Activated T-cell treated with anti-CD3 and anti-CD28 coated beads, Interleukin-2, amount 50 U/mL, for 4 hours (primary cell): ENCODE measurements around the gene CYBA. TPM values are rescaled to one million over a fixed set of nuclear protein-coding genes. Genes with fewer than 3 reads are reported as not detected.

Experiments
- ATAC-seq, 2 donors: fragments of 200-7000 bp; cut with Tn5 transposase; one replicate each; pipeline ENCODE4 v1.10.0; 2021
- DNase-seq: peaks from one replicate; pipeline ENCODE4 v3.0.0-alpha.2; 2020
- H3K27me3 Mint-ChIP-seq: one replicate; pipeline ENCODE4 v1.8.0; 2021; ENCODE audit warnings: low read depth, mixed read lengths
- H3K36me3 Mint-ChIP-seq: one replicate; pipeline ENCODE4 v1.8.0; 2022; ENCODE audit warnings: mixed read lengths; ENCODE audit not compliant: insufficient read depth
- H3K4me1 Mint-ChIP-seq: one replicate; pipeline ENCODE4 v1.8.0; 2021; ENCODE audit warnings: low read depth, mixed read lengths
- H3K4me3 Mint-ChIP-seq: one replicate; pipeline ENCODE4 v1.8.0; 2021; ENCODE audit warnings: mild to moderate bottlenecking, moderate library complexity, mixed read lengths
- H3K9me3 Mint-ChIP-seq: one replicate; pipeline ENCODE4 v1.8.0; 2021; ENCODE audit warnings: mixed read lengths
- total RNA-seq, 3 donors: library from RNA; stranded (reverse); gene quantifications; one replicate each; pipeline ENCODE4 v1.2.1, GENCODE V29; 2021

Gene CYBA
- total RNA-seq, 3 donors from 2014 or later: 110 to 147 (median 117) TPM

GRCh38 chr16:88691129-88691813, 40.4 kb upstream of the CYBA start:
- DNase-seq (no peak), ATAC-seq (no peak)
- Mint-ChIP-seq H3K27me3 (no peaks in the 10 kb centered on the region), H3K9me3 (no peaks in the 10 kb centered on the region), H3K4me1 (peaks cover 46% of the 10 kb centered on the region), H3K36me3 (no peaks in the 10 kb centered on the region), H3K4me3 (no peak overlapping the region)

DNA sequence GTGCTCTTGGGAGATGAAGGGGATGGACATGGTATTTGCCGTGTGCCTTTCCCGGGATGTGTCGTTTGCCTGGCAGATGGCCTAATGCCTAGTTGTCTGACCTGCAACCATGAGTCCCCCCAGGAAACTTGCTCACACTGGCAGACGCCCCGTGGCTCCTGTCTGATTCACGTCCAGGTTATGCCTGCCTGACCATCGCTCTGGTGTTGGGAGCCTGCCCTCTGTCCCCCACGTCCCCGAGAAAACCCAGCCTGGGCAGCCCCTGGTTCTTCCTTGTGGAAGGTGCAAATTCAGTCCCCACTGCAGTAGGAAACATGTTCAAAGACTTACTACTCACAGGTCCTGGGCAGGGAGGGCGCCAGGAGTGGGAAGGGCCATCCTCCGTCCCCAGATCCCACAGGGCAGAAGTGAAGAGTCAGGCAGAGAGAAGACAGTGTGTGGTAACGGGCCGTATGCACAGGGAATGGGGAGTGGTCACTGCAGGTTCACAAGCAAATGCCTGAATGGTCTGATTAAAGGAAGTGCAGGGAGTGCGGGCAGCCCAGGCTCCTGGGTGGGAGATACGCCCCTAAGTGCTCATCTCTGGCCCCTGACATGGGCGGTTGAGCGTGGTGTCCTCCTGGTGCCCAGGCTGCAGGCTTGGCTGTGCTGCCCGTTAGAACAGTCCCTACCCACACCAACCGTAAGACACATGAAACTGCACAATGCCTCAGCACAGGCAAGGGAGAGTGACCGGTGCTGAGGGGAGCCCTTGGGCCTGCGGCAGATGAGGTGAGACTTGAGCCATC, 39.7 kb upstream of the CYBA start:
- Mint-ChIP-seq H3K9me3 (no peaks in the 10 kb centered on the region), H3K4me1 (peaks cover 46% of the 10 kb centered on the region), H3K36me3 (no peaks in the 10 kb centered on the region)

GRCh38 chr16:88688013-88688778, 37.3 kb upstream of the CYBA start:
- peaks cover 64% of the 10 kb centered on the region for H3K4me1 Mint-ChIP-seq
- H3K27me3 Mint-ChIP-seq: no peaks in the 10 kb centered on the region
- DNase-seq: no peak
- H3K36me3 Mint-ChIP-seq: no peaks in the 10 kb centered on the region
- ATAC-seq: no peak
- no peak overlapping the region for H3K4me3 Mint-ChIP-seq
- H3K9me3 Mint-ChIP-seq: no peaks in the 10 kb centered on the region

More for the DNA sequence above, 39.7 kb upstream of the CYBA start:
- no peaks in the 10 kb centered on the region for H3K27me3 Mint-ChIP-seq
- no peak for ATAC-seq
- DNase-seq: no peak
- peak overlapping the region; percentile 20 for H3K4me3 Mint-ChIP-seq

- H3K4me1 Mint-ChIP-seq: peaks cover 61% of the 10 kb centered on the region
- ATAC-seq (no peak), DNase-seq (no peak)
- H3K27me3 Mint-ChIP-seq: no peaks in the 10 kb centered on the region
- H3K9me3 Mint-ChIP-seq: no peaks in the 10 kb centered on the region
- H3K36me3 Mint-ChIP-seq: no peaks in the 10 kb centered on the region
- no peak overlapping the region for H3K4me3 Mint-ChIP-seq
Measured at GRCh38 chr16:88687676-88688012, 36.8 kb upstream of the CYBA start.

- ATAC-seq (no peak), DNase-seq (no peak)
- Mint-ChIP-seq H3K4me1 (peaks cover 61% of the 10 kb centered on the region), H3K36me3 (no peaks in the 10 kb centered on the region), H3K4me3 (no peak overlapping the region), H3K9me3 (no peaks in the 10 kb centered on the region), H3K27me3 (no peaks in the 10 kb centered on the region)
Measured at GRCh38 chr16:88687254-88687576, 36.4 kb upstream of the CYBA start.

DNA sequence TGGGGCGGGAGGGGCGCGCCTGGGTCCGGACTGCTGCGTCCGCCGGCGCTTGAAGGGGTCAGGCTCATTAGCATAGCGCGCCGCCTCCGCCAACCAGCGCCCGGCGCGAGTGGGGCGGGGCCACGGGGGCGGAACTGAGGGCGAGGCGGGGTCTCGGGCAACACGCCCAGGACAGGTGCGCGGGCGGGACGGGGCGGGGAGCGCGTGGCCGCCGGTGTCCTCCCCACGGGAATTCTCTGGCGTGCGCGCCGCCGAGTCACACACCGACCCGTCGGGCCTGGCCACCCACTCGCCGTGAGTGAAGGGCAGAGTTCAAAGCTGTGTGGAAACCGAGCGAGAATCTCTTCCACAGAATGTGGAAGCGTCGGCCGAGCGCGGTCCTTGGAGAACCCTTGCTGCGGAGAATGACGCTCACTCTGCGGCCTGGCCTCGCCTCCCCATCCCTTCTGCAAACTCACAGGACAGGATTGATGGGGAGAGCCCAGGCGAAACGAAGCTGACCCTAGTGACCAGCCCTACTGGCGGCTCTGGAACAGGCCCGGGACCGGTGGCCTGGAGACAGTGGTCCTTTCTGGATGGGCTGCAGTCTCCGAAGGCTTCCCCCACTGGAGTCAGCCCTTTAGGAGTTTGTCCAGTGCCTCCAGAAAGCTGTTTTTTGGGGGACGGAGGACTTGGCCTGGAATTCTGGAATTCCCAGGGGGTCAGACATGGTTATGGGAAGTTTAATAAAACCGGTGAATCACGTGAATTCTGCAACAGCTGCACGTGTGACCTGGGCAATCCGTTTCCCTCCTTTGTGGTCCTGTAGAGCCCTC, 35.8 kb upstream of the CYBA start, which contains the start of gene SNAI3:
Gene SNAI3 (minus strand): TSS at position 69 of the 815 bp plus-strand sequence. CDS start 101 bp downstream, outside the sequence.
- peaks cover 61% of the 10 kb centered on the region for H3K4me1 Mint-ChIP-seq
- H3K9me3 Mint-ChIP-seq: no peaks in the 10 kb centered on the region
- peak; percentile 84 for DNase-seq
- peak; percentile 76 to 79 for ATAC-seq
- H3K36me3 Mint-ChIP-seq: no peaks in the 10 kb centered on the region
- peak within 1 kb of the TSS; percentile 81 for H3K4me3 Mint-ChIP-seq
- H3K27me3 Mint-ChIP-seq: no peaks in the 10 kb centered on the region

DNA sequence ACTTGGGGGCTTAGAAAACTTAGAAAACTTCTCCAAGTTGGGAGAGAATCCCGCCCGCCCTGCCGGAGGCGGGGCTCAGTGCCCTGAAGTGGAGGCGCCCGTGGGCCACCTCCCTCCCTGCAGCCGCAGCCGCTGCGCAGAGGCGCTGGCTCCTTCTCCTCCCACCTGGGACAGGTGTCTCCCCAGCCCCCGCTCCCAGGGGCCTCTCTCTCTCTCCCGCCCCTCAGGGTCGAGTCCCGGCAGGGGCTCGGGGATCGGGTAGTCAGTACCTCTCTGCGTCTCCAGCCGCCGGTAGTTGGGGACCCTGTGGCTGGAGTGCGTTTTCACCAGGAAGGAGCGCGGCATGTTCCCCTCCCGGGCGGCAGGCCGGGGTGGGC, 35.2 kb upstream of the CYBA start:
- Mint-ChIP-seq H3K4me1 (peaks cover 61% of the 10 kb centered on the region), H3K9me3 (no peaks in the 10 kb centered on the region), H3K36me3 (no peaks in the 10 kb centered on the region), H3K27me3 (no peaks in the 10 kb centered on the region), H3K4me3 (peak overlapping the region; percentile 81)
- DNase-seq (peak; percentile 43), ATAC-seq (peak; percentile 38 to 42)

DNA sequence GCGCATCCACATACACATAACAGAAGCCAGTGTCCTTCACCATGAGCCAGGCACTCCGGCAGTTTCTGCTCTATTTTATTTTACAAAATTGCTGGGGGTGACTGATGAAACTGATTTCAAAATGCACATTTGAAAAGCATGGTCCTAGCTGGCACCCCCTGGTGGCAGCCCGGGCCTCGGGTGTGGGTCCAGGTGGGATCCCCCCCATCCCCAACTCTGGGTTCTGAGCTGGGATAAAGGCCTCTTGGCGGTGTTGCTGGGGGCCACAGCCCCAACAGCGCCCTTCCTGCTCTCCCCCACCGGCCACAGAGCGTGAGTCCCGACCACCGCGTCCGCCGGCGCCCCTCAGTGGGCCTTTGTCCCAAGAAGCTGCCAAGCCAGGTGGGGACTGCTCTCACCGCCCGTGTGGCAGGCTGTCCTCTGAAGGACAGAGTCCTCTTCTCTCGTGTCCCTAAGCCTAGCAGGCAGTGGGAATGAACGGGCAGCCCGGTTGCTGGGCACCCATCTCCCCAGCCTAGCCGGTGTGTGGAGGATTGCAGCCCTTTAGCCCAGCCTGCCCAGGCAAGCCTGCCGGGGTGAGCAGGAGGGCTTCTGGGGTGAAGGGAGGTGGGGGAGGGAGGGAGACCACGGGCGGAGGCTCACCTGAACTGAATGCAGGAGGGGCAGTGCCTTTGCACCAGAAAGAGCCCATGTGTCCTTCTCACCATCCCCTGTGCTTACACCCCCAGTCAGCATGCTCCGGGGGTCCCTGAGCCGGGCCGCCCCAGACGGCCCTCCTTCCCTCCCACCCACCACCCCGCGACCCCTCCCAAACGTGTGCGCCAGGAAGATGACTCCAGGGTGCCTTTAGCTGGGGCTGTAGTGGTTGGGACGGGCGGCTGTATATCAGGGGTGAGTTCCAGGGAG, 34.6 kb upstream of the CYBA start:
- DNase-seq: peak; percentile 62
- Mint-ChIP-seq H3K27me3 (no peaks in the 10 kb centered on the region), H3K4me1 (peaks cover 59% of the 10 kb centered on the region), H3K4me3 (peak overlapping the region; percentile 81), H3K9me3 (no peaks in the 10 kb centered on the region), H3K36me3 (no peaks in the 10 kb centered on the region)
- peak in 1 of 2 donors; percentile 21 for ATAC-seq

- no peak for DNase-seq
- peaks cover 57% of the 10 kb centered on the region for H3K4me1 Mint-ChIP-seq
- H3K9me3 Mint-ChIP-seq: no peaks in the 10 kb centered on the region
- no peaks in the 10 kb centered on the region for H3K27me3 Mint-ChIP-seq
- ATAC-seq: no peak
- H3K4me3 Mint-ChIP-seq: peak overlapping the region; percentile 57
- no peaks in the 10 kb centered on the region for H3K36me3 Mint-ChIP-seq
Measured at GRCh38 chr16:88684569-88685155, 33.8 kb upstream of the CYBA start.

DNA sequence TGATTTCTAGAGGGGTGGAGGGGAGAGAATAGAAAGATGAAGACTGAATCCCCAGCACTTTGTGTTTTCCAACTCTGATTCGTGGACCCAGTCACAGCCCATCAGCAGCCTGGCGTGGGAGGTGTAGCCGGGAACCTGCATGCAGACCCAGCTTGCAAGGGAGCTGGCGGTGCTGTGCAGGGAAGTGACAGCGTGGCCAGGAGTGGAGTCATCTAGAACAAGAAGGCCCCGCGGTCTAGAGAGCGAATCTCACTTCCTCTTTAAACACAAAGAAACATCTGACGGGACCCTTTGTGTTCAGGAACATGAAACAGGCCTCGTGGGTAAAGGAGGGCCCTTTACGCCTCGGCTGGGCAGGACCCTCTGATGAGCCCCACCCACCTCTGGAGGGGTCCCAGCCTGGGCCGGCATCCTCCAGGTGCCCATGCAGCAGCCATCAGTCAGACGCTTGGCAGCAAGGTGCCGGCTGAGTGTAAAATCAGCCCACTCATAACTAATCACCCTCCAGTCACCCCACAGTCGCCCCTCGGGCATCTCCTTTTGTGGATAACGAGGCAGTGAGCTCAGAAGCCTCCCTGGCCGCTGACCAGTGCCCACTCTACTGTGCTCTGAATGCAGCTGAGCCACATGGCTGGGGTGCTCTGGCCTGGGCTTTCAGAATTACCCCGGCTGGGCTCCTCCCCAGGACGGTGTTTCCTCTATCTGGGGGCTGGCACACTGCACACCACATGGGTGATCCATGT, 31.0 kb upstream of the CYBA start:
- Mint-ChIP-seq H3K4me3 (peak overlapping the region; percentile 59), H3K27me3 (no peaks in the 10 kb centered on the region)

DNA sequence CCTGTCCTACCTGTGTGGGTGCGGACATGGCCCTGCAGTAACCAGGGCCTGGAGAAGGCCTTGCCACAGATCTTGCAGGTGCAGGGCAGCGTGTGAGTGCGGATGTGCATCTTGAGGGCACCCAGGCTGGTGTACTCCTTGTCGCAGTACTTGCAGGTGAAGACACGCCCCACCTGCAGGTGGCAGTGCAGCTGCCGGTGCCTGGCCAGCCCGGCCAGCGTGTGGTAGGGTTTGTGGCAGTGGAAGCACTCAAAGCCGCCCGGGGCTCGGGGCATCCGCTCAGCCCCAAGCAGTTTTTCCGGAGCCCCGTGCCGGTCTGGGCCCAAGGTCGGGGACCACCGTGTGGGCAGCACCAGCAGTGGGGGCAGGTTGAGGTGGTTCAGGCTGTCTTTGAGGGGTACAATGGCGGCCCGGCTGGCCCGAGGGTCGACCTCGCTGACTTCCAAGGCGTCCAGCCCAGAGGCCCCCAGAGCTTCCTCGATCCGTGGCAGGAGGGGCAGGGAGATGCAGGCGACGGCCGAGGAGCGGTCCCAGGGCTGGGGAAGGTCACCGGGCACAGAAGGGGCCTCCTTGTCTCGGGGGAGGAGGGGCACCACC, 30.3 kb upstream of the CYBA start:
- peaks cover 44% of the 10 kb centered on the region for H3K4me1 Mint-ChIP-seq
- peaks cover 1% of the 10 kb centered on the region for H3K36me3 Mint-ChIP-seq
- H3K27me3 Mint-ChIP-seq: no peaks in the 10 kb centered on the region
- H3K9me3 Mint-ChIP-seq: no peaks in the 10 kb centered on the region
- H3K4me3 Mint-ChIP-seq: peak overlapping the region; percentile 59
- DNase-seq: no peak
- no peak for ATAC-seq

More for the DNA sequence above, 31.0 kb upstream of the CYBA start:
- DNase-seq: peak; percentile 48
- peaks cover 44% of the 10 kb centered on the region for H3K4me1 Mint-ChIP-seq
- H3K9me3 Mint-ChIP-seq: no peaks in the 10 kb centered on the region
- ATAC-seq: peak; percentile 64 to 77
- H3K36me3 Mint-ChIP-seq: peaks cover 1% of the 10 kb centered on the region

GRCh38 chr16:88680554-88681083, 29.8 kb upstream of the CYBA start:
- Mint-ChIP-seq H3K4me3 (no peak overlapping the region), H3K36me3 (peaks cover 1% of the 10 kb centered on the region), H3K27me3 (no peaks in the 10 kb centered on the region), H3K4me1 (peaks cover 44% of the 10 kb centered on the region), H3K9me3 (no peaks in the 10 kb centered on the region)
- DNase-seq (no peak), ATAC-seq (no peak)
